Activated B cell treated with CpG ODN at 0.5 μM for 24 hours (primary cell): Measurements from ENCODE around the gene PLCH2. TPM values are rescaled to one million over a fixed set of nuclear protein-coding genes. Genes with fewer than 3 reads are reported as not detected.

Experiments used
- ATAC-seq: fragments of 200-7000 bp; cut with Tn5 transposase; one replicate; pipeline ENCODE4 v1.10.0; 2021; ENCODE audit warnings: low read depth, mild to moderate bottlenecking, moderate library complexity
- CTCF ChIA-PET: fragments of 350-600 bp; sonication (Branson Sonifier 250); formaldehyde crosslinking; loops from one replicate; lab custom pipeline; 2021; ENCODE audit warnings: antibody characterized with exemption; lab: Charles Lee
- POLR2A ChIA-PET: fragments of 350-600 bp; sonication (Branson Sonifier 250); formaldehyde crosslinking; loops from one replicate; lab custom pipeline; 2021; ENCODE audit warnings: antibody characterized with exemption; lab: Charles Lee
- DNase-seq: peaks from one replicate; pipeline ENCODE4 v3.0.0; 2022
- H3K27ac Mint-ChIP-seq: one replicate; pipeline ENCODE4 v1.8.0; 2020; ENCODE audit warnings: mixed read lengths
- H3K27me3 Mint-ChIP-seq: one replicate; pipeline ENCODE4 v1.8.0; 2021; ENCODE audit warnings: mixed read lengths
- H3K36me3 Mint-ChIP-seq: one replicate; pipeline ENCODE4 v1.8.0; 2021; ENCODE audit warnings: low read depth, mixed read lengths
- H3K4me1 Mint-ChIP-seq: one replicate; pipeline ENCODE4 v1.8.0; 2021; ENCODE audit warnings: mixed read lengths
- H3K4me3 Mint-ChIP-seq: one replicate; pipeline ENCODE4 v1.8.0; 2020; ENCODE audit warnings: mild to moderate bottlenecking, mixed read lengths
- H3K9me3 Mint-ChIP-seq: one replicate; pipeline ENCODE4 v1.8.0; 2020; ENCODE audit warnings: mixed read lengths
- CTCF ChIP-seq: fragments of 200-600 bp; IDR thresholded peaks from one replicate; pipeline ENCODE4 v1.8.0; 2022; ENCODE audit warnings: antibody characterized with exemption, mild to moderate bottlenecking
- intact Hi-C: fragments of 100-400 bp; cut with micrococcal nuclease; formaldehyde crosslinking; loops from one replicate; pipeline ENCODE4 v1.15.1; 2024
- total RNA-seq: library from RNA; stranded (reverse); gene quantifications from 2 replicates; pipeline ENCODE4 v1.2.3, GENCODE V29; 2022

Gene PLCH2
- total RNA-seq, 1 donor from 2014 or later: 6.1 TPM

- H3K27me3 Mint-ChIP-seq: no peaks in the 10 kb centered on the region
- H3K4me1 Mint-ChIP-seq: peaks cover 9% of the 10 kb centered on the region
- H3K4me3 Mint-ChIP-seq: no peak overlapping the region
- POLR2A ChIA-PET: no interaction called here
- CTCF ChIA-PET: no interaction called here
- no peaks in the 10 kb centered on the region for H3K9me3 Mint-ChIP-seq
- ATAC-seq: no peak
- DNase-seq: no peak
- H3K27ac Mint-ChIP-seq: no peak overlapping the region
- intact Hi-C loops: no loop called here
- H3K36me3 Mint-ChIP-seq: no peaks in the 10 kb centered on the region
- TF ChIP-seq CTCF: no peak
These were observed 5.8 kb downstream of the PLCH2 start for GRCh38 chr1:2481885-2482284.

GRCh38 chr1:2482588-2482987, 6.5 kb downstream of the PLCH2 start:
- Mint-ChIP-seq H3K4me1 (peaks cover 9% of the 10 kb centered on the region), H3K27me3 (no peaks in the 10 kb centered on the region), H3K9me3 (no peaks in the 10 kb centered on the region), H3K36me3 (no peaks in the 10 kb centered on the region), H3K4me3 (no peak overlapping the region), H3K27ac (no peak overlapping the region)
- TF ChIP-seq CTCF: no peak
- ATAC-seq (no peak), DNase-seq (no peak)
- CTCF ChIA-PET: no interaction called here
- POLR2A ChIA-PET: no interaction called here
- intact Hi-C loops: no loop called here

DNA sequence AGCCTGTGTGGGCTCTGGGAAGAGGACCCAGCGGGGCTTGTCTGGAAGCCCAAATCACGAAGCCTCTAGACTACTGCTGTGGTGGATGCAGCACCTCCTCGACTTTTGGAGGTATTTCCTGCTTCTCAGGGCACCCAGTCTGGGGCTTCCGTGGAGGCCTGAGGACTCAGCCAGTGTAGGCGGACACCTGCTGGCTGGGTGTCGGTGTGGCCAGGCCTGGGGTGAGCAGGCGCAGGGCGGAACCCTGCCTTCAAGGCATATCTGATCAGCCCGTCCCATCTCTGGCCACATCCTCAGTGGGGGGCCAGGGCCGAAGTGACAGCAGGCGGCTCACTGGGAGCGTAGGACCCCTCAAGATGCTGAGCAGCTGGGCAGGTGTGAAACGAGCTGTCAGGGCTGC, 6.9 kb downstream of the PLCH2 start:
- ATAC-seq (no peak), DNase-seq (no peak)
- Mint-ChIP-seq H3K27ac (no peak overlapping the region), H3K4me3 (no peak overlapping the region), H3K27me3 (no peaks in the 10 kb centered on the region), H3K36me3 (peaks cover 2% of the 10 kb centered on the region), H3K9me3 (no peaks in the 10 kb centered on the region), H3K4me1 (peaks cover 9% of the 10 kb centered on the region)
- POLR2A ChIA-PET: no interaction called here
- no peak for TF ChIP-seq CTCF
- intact Hi-C loops: no loop called here
- CTCF ChIA-PET: no interaction called here

GRCh38 chr1:2483970-2484369, 7.9 kb downstream of the PLCH2 start:
- no peak for TF ChIP-seq CTCF
- peaks cover 11% of the 10 kb centered on the region for H3K36me3 Mint-ChIP-seq
- CTCF ChIA-PET: no interaction called here
- no peak overlapping the region for H3K4me3 Mint-ChIP-seq
- DNase-seq (no peak), ATAC-seq (no peak)
- POLR2A ChIA-PET: no interaction called here
- H3K27ac Mint-ChIP-seq: no peak overlapping the region
- intact Hi-C loops: no loop called here
- H3K27me3 Mint-ChIP-seq: no peaks in the 10 kb centered on the region
- H3K9me3 Mint-ChIP-seq: peaks cover 7% of the 10 kb centered on the region
- H3K4me1 Mint-ChIP-seq: peaks cover 9% of the 10 kb centered on the region

DNA sequence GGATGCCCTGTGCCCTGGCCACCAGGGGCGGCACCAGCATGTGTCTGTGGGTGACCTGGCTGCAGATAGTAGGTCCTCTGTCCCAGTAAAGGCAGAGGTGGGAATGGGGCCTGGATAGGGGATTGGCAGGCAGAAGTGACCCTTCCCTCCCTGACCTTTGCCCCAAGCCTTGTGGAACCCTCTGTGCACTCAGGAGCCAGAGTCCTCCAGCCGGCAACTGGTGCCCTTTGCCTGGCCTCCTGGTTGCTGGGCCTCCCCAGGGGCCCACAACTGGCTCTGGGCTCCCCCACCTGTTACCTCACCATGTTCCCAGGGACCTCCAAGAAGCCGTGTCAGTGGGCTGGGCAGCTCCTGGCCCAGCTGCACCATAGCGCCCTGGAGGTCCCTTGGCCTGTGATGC, 10.0 kb downstream of the PLCH2 start:
- Mint-ChIP-seq H3K9me3 (peaks cover 8% of the 10 kb centered on the region), H3K4me3 (no peak overlapping the region), H3K36me3 (peaks cover 16% of the 10 kb centered on the region), H3K27me3 (no peaks in the 10 kb centered on the region), H3K4me1 (peaks cover 9% of the 10 kb centered on the region), H3K27ac (no peak overlapping the region)
- CTCF ChIA-PET: no interaction called here
- POLR2A ChIA-PET: no interaction called here
- ATAC-seq (no peak), DNase-seq (no peak)
- TF ChIP-seq CTCF: no peak
- intact Hi-C loops: no loop called here
